Right forelimb (tissue), 1 donor: ENCODE results near the gene RNF113B.

Source experiments
- DNase-seq: peaks from one replicate; pipeline ENCODE4 v3.0.0-alpha.2; 2018

RNF113B gene

GRCh38 chr13:98203646-98204326 lies 26.7 kb upstream of the RNF113B start:
- no peak for DNase-seq

- no peak for DNase-seq
Observed at GRCh38 chr13:98201984-98202383, 24.9 kb upstream of the RNF113B start.

GRCh38 chr13:98201189-98201588 lies 24.1 kb upstream of the RNF113B start:
- DNase-seq: no peak

- no peak for DNase-seq
Observed at GRCh38 chr13:98200211-98200878, 23.3 kb upstream of the RNF113B start.

GRCh38 chr13:98199480-98199879 lies 22.4 kb upstream of the RNF113B start:
- no peak for DNase-seq

GRCh38 chr13:98198683-98199082 lies 21.6 kb upstream of the RNF113B start:
- no peak for DNase-seq

GRCh38 chr13:98195054-98195791 lies 18.2 kb upstream of the RNF113B start:
- DNase-seq: no peak

GRCh38 chr13:98192008-98192407 lies 14.9 kb upstream of the RNF113B start:
- DNase-seq: no peak

GRCh38 chr13:98190889-98191444 lies 13.9 kb upstream of the RNF113B start:
- DNase-seq: no peak

GRCh38 chr13:98189841-98190505 lies 12.9 kb upstream of the RNF113B start:
- DNase-seq: no peak

- DNase-seq: no peak
Observed at GRCh38 chr13:98188544-98189166, 11.6 kb upstream of the RNF113B start.

GRCh38 chr13:98187965-98188261 lies 10.8 kb upstream of the RNF113B start:
- no peak for DNase-seq

- DNase-seq: no peak
Observed at GRCh38 chr13:98187155-98187964, 10.3 kb upstream of the RNF113B start.

GRCh38 chr13:98184792-98185191 lies 7.7 kb upstream of the RNF113B start:
- no peak for DNase-seq

GRCh38 chr13:98182589-98182988 lies 5.5 kb upstream of the RNF113B start:
- no peak for DNase-seq

GRCh38 chr13:98182153-98182552 lies 5.1 kb upstream of the RNF113B start:
- no peak for DNase-seq

- DNase-seq: no peak
Observed at GRCh38 chr13:98181111-98181815, 4.2 kb upstream of the RNF113B start.

- DNase-seq: no peak
Observed at GRCh38 chr13:98180092-98180491, 3.0 kb upstream of the RNF113B start.

GRCh38 chr13:98175823-98176222 lies 1.2 kb downstream of the RNF113B start:
- no peak for DNase-seq

GRCh38 chr13:98175043-98175442 lies 2.0 kb downstream of the RNF113B start:
- DNase-seq: no peak

GRCh38 chr13:98174307-98174706 lies 2.8 kb downstream of the RNF113B start:
- DNase-seq: no peak
